Peyer's patch (tissue), 4 donors: ENCODE results near the gene NDUFAF4. TPM values are rescaled to one million over a fixed set of nuclear protein-coding genes. Genes with fewer than 3 reads are reported as not detected.
A peak's percentile ranks its signal among the peaks of the same experiment; 100 is the strongest.

Experiments used
- DNase-seq, 3 donors: peaks; one replicate each; pipeline ENCODE4 v3.0.0-alpha.2; 2017 to 2019
- H3K27ac ChIP-seq, 4 donors: fragments of 200-600 bp; sonication (generic); one replicate each; pipeline ENCODE4 v1.5.1; 2016 to 2019
- H3K27me3 ChIP-seq, 2 donors: fragments of 200-600 bp; sonication (generic); one replicate each; pipeline ENCODE4 v1.5.1; 2019
- H3K36me3 ChIP-seq, 3 donors: fragments of 200-600 bp; sonication (generic); one replicate each; pipeline ENCODE4 v1.5.1; 2016 to 2019
- H3K4me1 ChIP-seq, 4 donors: fragments of 200-600 bp; sonication (generic); one replicate each; pipeline ENCODE4 v1.5.1; 2016 to 2019
- H3K4me3 ChIP-seq, 4 donors: fragments of 200-600 bp; sonication (generic); 1 replicate in 3 of 4; 2 replicates in 1 of 4; pipeline ENCODE4 v1.5.1; 2016 to 2019; ENCODE audit warnings: mild to moderate bottlenecking in 1 of 4
- H3K9me3 ChIP-seq, 4 donors: fragments of 200-600 bp; sonication (generic); one replicate each; pipeline ENCODE4 v1.5.1; 2016 to 2019; ENCODE audit warnings: mild to moderate bottlenecking in 1 of 4
- CTCF ChIP-seq, 6 experiments: fragments of 450-650 bp in 4 of 6; fragments of 200-600 bp in 2 of 6; sonication (generic) in 1 of 6; IDR thresholded peaks; one replicate each; pipeline ENCODE4 v1.5.1; 2017 to 2019; ENCODE audit warnings: antibody characterized with exemption in 6 of 6, mild to moderate bottlenecking in 3 of 6, moderate library complexity in 1 of 6
- POLR2A ChIP-seq, 2 donors: fragments of 450-650 bp; IDR thresholded peaks; one replicate each; pipeline ENCODE4 v1.5.1; 2017; ENCODE audit warnings: antibody characterized with exemption in 2 of 2, mild to moderate bottlenecking in 2 of 2, moderate library complexity in 2 of 2
- total RNA-seq, 4 donors: library from RNA; depleted of rRNA; stranded (reverse); fragments of >200 nt; gene quantifications; one replicate each; pipeline ENCODE4 v1.1.0, GENCODE V29; 2016

Gene NDUFAF4
- total RNA-seq, 4 donors from 2014 or later = 13.2 to 18.9 (median 15.3) TPM

- no peak overlapping the region for H3K4me3 ChIP-seq
- TF ChIP-seq POLR2A (IDR thresholded peaks at IDR 0.05) (no peak), CTCF (IDR thresholded peaks at IDR 0.05) (peak in 1 of 6 experiments; percentile 2)
- H3K36me3 ChIP-seq = peaks cover 0 to 6% (median 0%) of the 10 kb centered on the region in 3 donors
- DNase-seq = no peak
- H3K27me3 ChIP-seq = no peaks in the 10 kb centered on the region
- no peaks in the 10 kb centered on the region for H3K9me3 ChIP-seq
- H3K27ac ChIP-seq = no peak overlapping the region
- peaks cover 0 to 28% (median 8%) of the 10 kb centered on the region in 4 donors for H3K4me1 ChIP-seq
These were observed 1.8 kb upstream of the NDUFAF4 start for GRCh38 chr6:96899451-96899998.

- no peak overlapping the region for H3K4me3 ChIP-seq
- peaks cover 0 to 28% (median 8%) of the 10 kb centered on the region in 4 donors for H3K4me1 ChIP-seq
- H3K27me3 ChIP-seq = no peaks in the 10 kb centered on the region
- TF ChIP-seq CTCF (IDR thresholded peaks at IDR 0.05) = peak in 5 of 6 experiments; percentile 7 to 73 (median 63)
- TF ChIP-seq POLR2A (IDR thresholded peaks at IDR 0.05) = no peak
- H3K36me3 ChIP-seq = peaks cover 0 to 11% (median 0%) of the 10 kb centered on the region in 3 donors
- H3K27ac ChIP-seq = peak overlapping the region in 2 of 4 donors; percentile 88 to 93
- no peak for DNase-seq
- H3K9me3 ChIP-seq = no peaks in the 10 kb centered on the region
These were observed 1.3 kb upstream of the NDUFAF4 start for GRCh38 chr6:96899019-96899418.

GRCh38 chr6:96898241-96898851 is 655 bp upstream of the NDUFAF4 start:
- Histone ChIP-seq H3K27ac (peak overlapping the region; percentile 85 to 95 (median 90)), H3K9me3 (no peaks in the 10 kb centered on the region), H3K4me3 (peak overlapping the region; percentile 63 to 93 (median 82)), H3K36me3 (peaks cover 0 to 18% (median 0%) of the 10 kb centered on the region in 3 donors), H3K27me3 (no peaks in the 10 kb centered on the region), H3K4me1 (peaks cover 0 to 28% (median 8%) of the 10 kb centered on the region in 4 donors)
- TF ChIP-seq POLR2A (IDR thresholded peaks at IDR 0.05) = no peak
- no peak for TF ChIP-seq CTCF (IDR thresholded peaks at IDR 0.05)
- no peak for DNase-seq

- H3K9me3 ChIP-seq = no peaks in the 10 kb centered on the region
- H3K27ac ChIP-seq = no peak overlapping the region
- H3K36me3 ChIP-seq = peaks cover 0 to 40% (median 0%) of the 10 kb centered on the region in 3 donors
- TF ChIP-seq POLR2A (IDR thresholded peaks at IDR 0.05) (no peak), CTCF (IDR thresholded peaks at IDR 0.05) (no peak)
- H3K4me3 ChIP-seq = no peak overlapping the region
- DNase-seq = no peak
- no peaks in the 10 kb centered on the region for H3K27me3 ChIP-seq
- no peaks in the 10 kb centered on the region for H3K4me1 ChIP-seq
These were observed 8.5 kb downstream of the NDUFAF4 start for GRCh38 chr6:96889146-96889545.

- Histone ChIP-seq H3K27me3 (no peaks in the 10 kb centered on the region), H3K4me3 (no peak overlapping the region), H3K4me1 (no peaks in the 10 kb centered on the region), H3K27ac (no peak overlapping the region), H3K36me3 (peaks cover 0 to 36% (median 0%) of the 10 kb centered on the region in 3 donors), H3K9me3 (no peaks in the 10 kb centered on the region)
- no peak for DNase-seq
- no peak for TF ChIP-seq CTCF (IDR thresholded peaks at IDR 0.05)
- no peak for TF ChIP-seq POLR2A (IDR thresholded peaks at IDR 0.05)
These were observed 8.9 kb downstream of the NDUFAF4 start for GRCh38 chr6:96888745-96889144.
